Effector memory CD8-positive, alpha-beta T cell (primary cell): ENCODE results near the gene FAF1.

ENCODE experiments used
- ATAC-seq: fragments of 150-1000 bp; cut with Tn5 transposase; replicated peaks from 2 replicates; pipeline ENCODE4 v1.10.0; 2021; ENCODE audit warnings: mild to moderate bottlenecking, moderate library complexity
- DNase-seq, 3 experiments: peaks; one replicate each; pipeline ENCODE4 v3.0.0; 2021
- H3K27ac Mint-ChIP-seq, 2 donors: one replicate each; pipeline ENCODE4 v1.8.0; 2022; ENCODE audit warnings: mild to moderate bottlenecking in 2 of 2, mixed read lengths in 2 of 2, moderate library complexity in 2 of 2
- H3K27me3 Mint-ChIP-seq, 2 donors: one replicate each; pipeline ENCODE4 v1.8.0; 2022; ENCODE audit warnings: mixed read lengths in 2 of 2
- H3K36me3 Mint-ChIP-seq: one replicate; pipeline ENCODE4 v1.8.0; 2022; ENCODE audit warnings: mild to moderate bottlenecking, moderate library complexity, mixed read lengths; ENCODE audit not compliant: insufficient read depth
- H3K4me1 Mint-ChIP-seq, 2 donors: one replicate each; pipeline ENCODE4 v1.8.0; 2022; ENCODE audit warnings: low read depth in 2 of 2, mixed read lengths in 2 of 2
- H3K4me3 Mint-ChIP-seq, 2 donors: one replicate each; pipeline ENCODE4 v1.8.0; 2022; ENCODE audit warnings: mild to moderate bottlenecking in 2 of 2, mixed read lengths in 2 of 2, moderate library complexity in 2 of 2
- H3K9me3 Mint-ChIP-seq, 2 donors: one replicate each; pipeline ENCODE4 v1.8.0; 2022; ENCODE audit warnings: mixed read lengths in 2 of 2

The FAF1 gene

GRCh38 chr1:50700214-50700613 lies 259.9 kb downstream of the FAF1 start:
- no peaks in the 10 kb centered on the region for H3K36me3 Mint-ChIP-seq
- no peak for DNase-seq
- H3K9me3 Mint-ChIP-seq, result no peaks in the 10 kb centered on the region
- peaks cover 0 to 4% of the 10 kb centered on the region in 2 donors for H3K4me1 Mint-ChIP-seq
- H3K27ac Mint-ChIP-seq, result peak overlapping the region in 1 of 2 donors; percentile 16
- no peaks in the 10 kb centered on the region for H3K27me3 Mint-ChIP-seq
- H3K4me3 Mint-ChIP-seq, result no peak overlapping the region
- ATAC-seq, result no peak

- DNase-seq, result no peak
- Mint-ChIP-seq H3K27ac (peak overlapping the region in 1 of 2 donors; percentile 16), H3K27me3 (no peaks in the 10 kb centered on the region), H3K4me1 (peaks cover 0 to 4% of the 10 kb centered on the region in 2 donors), H3K9me3 (no peaks in the 10 kb centered on the region), H3K4me3 (no peak overlapping the region), H3K36me3 (no peaks in the 10 kb centered on the region)
- no peak for ATAC-seq
These were observed 260.3 kb downstream of the FAF1 start for GRCh38 chr1:50699795-50700194.

GRCh38 chr1:50697440-50698421 lies 262.3 kb downstream of the FAF1 start:
- H3K4me3 Mint-ChIP-seq, result no peak overlapping the region
- no peaks in the 10 kb centered on the region for H3K27me3 Mint-ChIP-seq
- H3K27ac Mint-ChIP-seq, result no peak overlapping the region
- H3K36me3 Mint-ChIP-seq, result no peaks in the 10 kb centered on the region
- ATAC-seq (no peak), DNase-seq (no peak)
- no peaks in the 10 kb centered on the region for H3K4me1 Mint-ChIP-seq
- H3K9me3 Mint-ChIP-seq, result no peaks in the 10 kb centered on the region

- no peaks in the 10 kb centered on the region for H3K9me3 Mint-ChIP-seq
- H3K4me1 Mint-ChIP-seq, result no peaks in the 10 kb centered on the region
- ATAC-seq (no peak), DNase-seq (no peak)
- H3K4me3 Mint-ChIP-seq, result no peak overlapping the region
- no peaks in the 10 kb centered on the region for H3K27me3 Mint-ChIP-seq
- no peaks in the 10 kb centered on the region for H3K36me3 Mint-ChIP-seq
- no peak overlapping the region for H3K27ac Mint-ChIP-seq
These were observed 266.2 kb downstream of the FAF1 start for GRCh38 chr1:50693829-50694228.

GRCh38 chr1:50684185-50684584 lies 275.9 kb downstream of the FAF1 start:
- H3K27me3 Mint-ChIP-seq, result no peaks in the 10 kb centered on the region
- no peak overlapping the region for H3K4me3 Mint-ChIP-seq
- no peak overlapping the region for H3K27ac Mint-ChIP-seq
- H3K4me1 Mint-ChIP-seq, result peaks cover 0 to 9% of the 10 kb centered on the region in 2 donors
- no peaks in the 10 kb centered on the region for H3K9me3 Mint-ChIP-seq
- DNase-seq, result no peak
- no peak for ATAC-seq
- peaks cover 3% of the 10 kb centered on the region for H3K36me3 Mint-ChIP-seq

GRCh38 chr1:50681931-50682330 lies 278.1 kb downstream of the FAF1 start:
- no peak overlapping the region for H3K4me3 Mint-ChIP-seq
- H3K27ac Mint-ChIP-seq, result peak overlapping the region; percentile 22 to 35
- no peaks in the 10 kb centered on the region for H3K27me3 Mint-ChIP-seq
- ATAC-seq, result no peak
- peaks cover 6% of the 10 kb centered on the region for H3K36me3 Mint-ChIP-seq
- peaks cover 0 to 9% of the 10 kb centered on the region in 2 donors for H3K4me1 Mint-ChIP-seq
- no peaks in the 10 kb centered on the region for H3K9me3 Mint-ChIP-seq
- no peak for DNase-seq

GRCh38 chr1:50667710-50668356 lies 292.2 kb downstream of the FAF1 start:
- H3K27me3 Mint-ChIP-seq, result no peaks in the 10 kb centered on the region
- ATAC-seq (no peak), DNase-seq (no peak)
- H3K9me3 Mint-ChIP-seq, result no peaks in the 10 kb centered on the region
- no peak overlapping the region for H3K4me3 Mint-ChIP-seq
- peak overlapping the region in 1 of 2 donors; percentile 3 for H3K27ac Mint-ChIP-seq
- peaks cover 8% of the 10 kb centered on the region for H3K36me3 Mint-ChIP-seq
- no peaks in the 10 kb centered on the region for H3K4me1 Mint-ChIP-seq

GRCh38 chr1:50667272-50667671 lies 292.8 kb downstream of the FAF1 start:
- H3K9me3 Mint-ChIP-seq, result no peaks in the 10 kb centered on the region
- H3K4me1 Mint-ChIP-seq, result no peaks in the 10 kb centered on the region
- H3K27ac Mint-ChIP-seq, result peak overlapping the region in 1 of 2 donors; percentile 3
- H3K4me3 Mint-ChIP-seq, result no peak overlapping the region
- peaks cover 6% of the 10 kb centered on the region for H3K36me3 Mint-ChIP-seq
- no peak for ATAC-seq
- no peak for DNase-seq
- no peaks in the 10 kb centered on the region for H3K27me3 Mint-ChIP-seq

- ATAC-seq (no peak), DNase-seq (no peak)
- Mint-ChIP-seq H3K36me3 (peaks cover 3% of the 10 kb centered on the region), H3K4me3 (no peak overlapping the region), H3K27ac (no peak overlapping the region), H3K4me1 (no peaks in the 10 kb centered on the region), H3K9me3 (no peaks in the 10 kb centered on the region), H3K27me3 (no peaks in the 10 kb centered on the region)
These were observed 293.2 kb downstream of the FAF1 start for GRCh38 chr1:50666849-50667248.

- Mint-ChIP-seq H3K27ac (no peak overlapping the region), H3K4me3 (no peak overlapping the region), H3K4me1 (no peaks in the 10 kb centered on the region), H3K9me3 (no peaks in the 10 kb centered on the region), H3K27me3 (no peaks in the 10 kb centered on the region), H3K36me3 (peaks cover 5% of the 10 kb centered on the region)
- DNase-seq, result no peak
- ATAC-seq, result no peak
These were observed 294.7 kb downstream of the FAF1 start for GRCh38 chr1:50665413-50665812.

GRCh38 chr1:50661626-50662025 lies 298.4 kb downstream of the FAF1 start:
- Mint-ChIP-seq H3K9me3 (no peaks in the 10 kb centered on the region), H3K27ac (no peak overlapping the region), H3K4me1 (peaks cover 0 to 1% of the 10 kb centered on the region in 2 donors), H3K27me3 (no peaks in the 10 kb centered on the region), H3K4me3 (no peak overlapping the region), H3K36me3 (peaks cover 5% of the 10 kb centered on the region)
- ATAC-seq, result no peak
- no peak for DNase-seq

- peaks cover 0 to 1% of the 10 kb centered on the region in 2 donors for H3K4me1 Mint-ChIP-seq
- ATAC-seq (no peak), DNase-seq (no peak)
- H3K27me3 Mint-ChIP-seq, result no peaks in the 10 kb centered on the region
- no peaks in the 10 kb centered on the region for H3K9me3 Mint-ChIP-seq
- H3K36me3 Mint-ChIP-seq, result peaks cover 9% of the 10 kb centered on the region
- no peak overlapping the region for H3K4me3 Mint-ChIP-seq
- H3K27ac Mint-ChIP-seq, result peak overlapping the region in 1 of 2 donors; percentile 6
These were observed 300.9 kb downstream of the FAF1 start for GRCh38 chr1:50659107-50659662.

GRCh38 chr1:50658459-50659076 lies 301.5 kb downstream of the FAF1 start:
- DNase-seq (no peak), ATAC-seq (no peak)
- no peaks in the 10 kb centered on the region for H3K27me3 Mint-ChIP-seq
- H3K9me3 Mint-ChIP-seq, result no peaks in the 10 kb centered on the region
- no peak overlapping the region for H3K27ac Mint-ChIP-seq
- H3K4me3 Mint-ChIP-seq, result no peak overlapping the region
- peaks cover 9% of the 10 kb centered on the region for H3K36me3 Mint-ChIP-seq
- H3K4me1 Mint-ChIP-seq, result peaks cover 0 to 1% of the 10 kb centered on the region in 2 donors
